ENCODE results near the gene WEE1. TPM values are rescaled to one million over a fixed set of nuclear protein-coding genes. Genes with fewer than 3 reads are reported as not detected.
"Not testable (repeated sequence)": the region's sequence is repeated elsewhere in the genome, so short reads cannot be mapped to it uniquely, and the experiment has no call there.

WEE1 gene
- total RNA-seq, 1 experiment from 2014 or later = 34.5 TPM

DNA sequence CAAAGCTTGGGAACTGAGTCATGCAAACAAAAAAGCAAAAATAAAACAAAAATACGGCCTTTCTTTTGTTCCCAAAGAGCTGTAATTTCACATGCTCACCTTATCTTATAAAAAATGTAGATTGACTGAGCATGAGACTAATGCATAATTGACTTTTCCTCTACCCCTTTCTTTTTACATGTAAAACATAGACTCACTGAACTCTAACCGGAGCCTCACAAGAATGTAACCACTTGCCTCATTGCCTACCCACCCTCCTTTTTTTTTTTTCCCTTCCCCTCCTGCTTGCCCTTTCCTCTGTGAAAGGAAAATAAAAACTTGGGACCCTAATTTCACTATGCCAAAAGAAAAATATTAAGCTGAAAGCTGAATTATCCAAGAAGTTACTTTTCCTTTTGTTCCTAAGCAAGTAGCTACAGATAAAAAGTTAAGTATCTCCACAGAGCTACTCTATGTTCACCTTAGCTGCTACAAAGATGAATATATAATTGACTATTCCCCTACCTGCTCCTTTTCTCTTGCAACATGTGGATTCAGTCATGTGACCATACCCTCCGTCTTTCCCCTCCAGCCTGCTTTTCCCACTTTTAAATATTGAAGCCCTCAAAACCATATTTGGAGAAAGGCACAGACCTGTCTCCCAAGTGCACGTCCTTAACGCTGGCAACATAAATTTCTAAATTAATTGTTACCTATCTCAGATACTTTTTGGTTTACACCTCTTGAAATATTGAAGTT lies 39.6 kb upstream of the WEE1 start:
- Mint-ChIP-seq H3K4me1 (ENCODE audit: insufficient read depth, unreplicated experiment) (no peaks in the 10 kb centered on the region), H3K36me3 (ENCODE audit: insufficient read depth, unreplicated experiment) (peaks cover 6% of the 10 kb centered on the region)

DNA sequence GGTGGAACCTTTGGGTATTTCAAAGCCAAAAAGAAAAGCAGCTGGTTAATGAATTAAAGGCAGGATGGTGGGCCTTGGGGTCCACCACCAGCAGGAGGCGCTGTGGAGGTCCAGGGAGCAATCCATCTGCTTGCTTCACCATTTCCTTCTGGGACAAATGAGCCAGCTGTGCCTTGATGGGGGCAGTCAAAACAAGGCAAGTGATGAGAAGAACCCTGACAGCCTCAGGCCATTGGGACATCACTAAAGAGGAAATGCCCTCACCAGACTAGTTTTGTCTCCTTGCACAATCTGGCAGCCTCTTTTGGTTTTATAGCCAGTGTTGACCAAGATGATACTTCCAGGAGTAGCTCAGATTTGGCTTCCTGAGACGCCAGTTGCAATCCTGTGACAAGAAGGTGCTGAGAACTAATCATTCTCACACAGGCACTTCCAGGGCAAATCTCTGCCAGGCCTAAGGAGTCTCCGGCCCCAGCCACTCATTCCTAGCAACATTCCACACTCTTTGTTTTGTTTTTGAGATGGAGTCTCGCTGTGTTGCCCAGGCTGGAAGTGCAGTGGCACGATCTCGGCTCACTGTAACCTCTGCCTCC lies 38.2 kb upstream of the WEE1 start:
- no peaks in the 10 kb centered on the region for H3K4me1 Mint-ChIP-seq (ENCODE audit: insufficient read depth, unreplicated experiment)
- TF ChIP-seq, protein P1, sequence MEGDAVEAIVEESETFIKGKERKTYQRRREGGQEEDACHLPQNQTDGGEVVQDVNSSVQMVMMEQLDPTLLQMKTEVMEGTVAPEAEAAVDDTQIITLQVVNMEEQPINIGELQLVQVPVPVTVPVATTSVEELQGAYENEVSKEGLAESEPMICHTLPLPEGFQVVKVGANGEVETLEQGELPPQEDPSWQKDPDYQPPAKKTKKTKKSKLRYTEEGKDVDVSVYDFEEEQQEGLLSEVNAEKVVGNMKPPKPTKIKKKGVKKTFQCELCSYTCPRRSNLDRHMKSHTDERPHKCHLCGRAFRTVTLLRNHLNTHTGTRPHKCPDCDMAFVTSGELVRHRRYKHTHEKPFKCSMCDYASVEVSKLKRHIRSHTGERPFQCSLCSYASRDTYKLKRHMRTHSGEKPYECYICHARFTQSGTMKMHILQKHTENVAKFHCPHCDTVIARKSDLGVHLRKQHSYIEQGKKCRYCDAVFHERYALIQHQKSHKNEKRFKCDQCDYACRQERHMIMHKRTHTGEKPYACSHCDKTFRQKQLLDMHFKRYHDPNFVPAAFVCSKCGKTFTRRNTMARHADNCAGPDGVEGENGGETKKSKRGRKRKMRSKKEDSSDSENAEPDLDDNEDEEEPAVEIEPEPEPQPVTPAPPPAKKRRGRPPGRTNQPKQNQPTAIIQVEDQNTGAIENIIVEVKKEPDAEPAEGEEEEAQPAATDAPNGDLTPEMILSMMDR (IDR thresholded peaks at IDR 0.05; ENCODE audit: unreplicated experiment) = peak; percentile 91
- no peak overlapping the region for H3K4me3 Mint-ChIP-seq (ENCODE audit: unreplicated experiment)
- BruUV-seq (replicated peaks) = no TSS peak
- no peaks in the 10 kb centered on the region for H3K9me3 Mint-ChIP-seq (ENCODE audit: unreplicated experiment)
- ChIA-PET POLR2A (interaction anchor here (0.7 to 1.5 kb wide), 9 partner anchors 13 to 75 kb away, joined by 3 to 8 read pairs (median 4); partner anchors contain the start of genes WEE1 and ZNF143), CTCF (interaction anchor here (0.6 to 2.1 kb wide), 18 partner anchors 10 to 519 kb away, joined by 3 to 12 read pairs (median 4); partner anchors contain the start of gene WEE1)
- no peaks in the 10 kb centered on the region for H3K27me3 Mint-ChIP-seq (ENCODE audit: insufficient read depth, unreplicated experiment)
- peak; percentile 94 for DNase-seq (ENCODE audit: unreplicated experiment)
- peaks cover 1% of the 10 kb centered on the region for H3K36me3 Mint-ChIP-seq (ENCODE audit: insufficient read depth, unreplicated experiment)
- intact Hi-C loops (cut with micrococcal nuclease) = loop anchor here (1.0 to 2.0 kb wide), 3 partner anchors 34 to 214 kb away; no protein-coding TSS in a partner anchor
- H3K27ac Mint-ChIP-seq (ENCODE audit: low read depth, unreplicated experiment) = peak overlapping the region; percentile 49

More for the DNA sequence above, 39.6 kb upstream of the WEE1 start:
- intact Hi-C loops (cut with micrococcal nuclease) = loop anchor here (2.0 kb wide), 2 partner anchors 35 to 215 kb away; no protein-coding TSS in a partner anchor
- Mint-ChIP-seq H3K4me3 (ENCODE audit: unreplicated experiment) (no peak overlapping the region), H3K27me3 (ENCODE audit: insufficient read depth, unreplicated experiment) (no peaks in the 10 kb centered on the region), H3K27ac (ENCODE audit: low read depth, unreplicated experiment) (no peak overlapping the region), H3K9me3 (ENCODE audit: unreplicated experiment) (no peaks in the 10 kb centered on the region)
- POLR2A ChIA-PET = interaction anchor here (1.1 to 1.5 kb wide), 6 partner anchors 35 to 79 kb away, joined by 3 to 5 read pairs (median 4); partner anchors contain the start of genes WEE1 and ZNF143
- no TSS peak for BruUV-seq (replicated peaks)
- CTCF ChIA-PET = interaction anchor here (0.6 to 2.1 kb wide), 14 partner anchors 12 to 776 kb away, joined by 3 to 12 read pairs (median 4); no protein-coding TSS in a partner anchor
- DNase-seq (ENCODE audit: unreplicated experiment) = no peak
- TF ChIP-seq, protein P1 (IDR thresholded peaks at IDR 0.05; ENCODE audit: unreplicated experiment) = no peak

DNA sequence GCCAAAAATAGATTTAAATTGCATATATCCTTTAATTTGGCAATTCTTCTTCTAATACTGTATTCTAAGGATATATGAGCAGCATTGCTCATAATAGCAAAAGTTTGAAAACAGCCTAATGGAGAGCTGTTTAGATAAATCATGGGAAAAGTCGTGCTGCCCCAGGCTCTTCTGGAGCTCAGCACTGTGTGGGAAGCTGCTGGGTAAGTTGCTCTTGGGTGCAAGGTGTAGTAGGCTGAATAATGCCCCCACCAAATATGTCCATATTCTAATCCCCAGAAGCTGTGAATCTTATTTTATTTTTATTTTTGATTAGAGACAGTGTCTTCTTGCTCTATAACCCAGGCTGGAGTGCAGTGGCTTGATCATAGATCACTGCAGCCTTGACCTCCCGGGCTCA lies 34.9 kb upstream of the WEE1 start:
- H3K27me3 Mint-ChIP-seq (ENCODE audit: insufficient read depth, unreplicated experiment) = no peaks in the 10 kb centered on the region
- intact Hi-C loops (cut with micrococcal nuclease) = no loop called here
- H3K9me3 Mint-ChIP-seq (ENCODE audit: unreplicated experiment) = no peaks in the 10 kb centered on the region
- BruUV-seq (replicated peaks) = no TSS peak
- ChIA-PET POLR2A (interaction anchor here (0.9 to 1.7 kb wide), 3 partner anchors 10 to 30 kb away, joined by 3 to 7 read pairs (median 3); no protein-coding TSS in a partner anchor), CTCF (interaction anchor here (0.7 to 0.8 kb wide), 2 partner anchors 27 to 76 kb away, joined by 3 to 5 read pairs; no protein-coding TSS in a partner anchor)
- H3K4me3 Mint-ChIP-seq (ENCODE audit: unreplicated experiment) = no peak overlapping the region
- H3K27ac Mint-ChIP-seq (ENCODE audit: low read depth, unreplicated experiment) = no peak overlapping the region
- TF ChIP-seq, protein P1 (IDR thresholded peaks at IDR 0.05; ENCODE audit: unreplicated experiment) = no peak
- no peaks in the 10 kb centered on the region for H3K36me3 Mint-ChIP-seq (ENCODE audit: insufficient read depth, unreplicated experiment)
- H3K4me1 Mint-ChIP-seq (ENCODE audit: insufficient read depth, unreplicated experiment) = no peaks in the 10 kb centered on the region
- no peak for DNase-seq (ENCODE audit: unreplicated experiment)

DNA sequence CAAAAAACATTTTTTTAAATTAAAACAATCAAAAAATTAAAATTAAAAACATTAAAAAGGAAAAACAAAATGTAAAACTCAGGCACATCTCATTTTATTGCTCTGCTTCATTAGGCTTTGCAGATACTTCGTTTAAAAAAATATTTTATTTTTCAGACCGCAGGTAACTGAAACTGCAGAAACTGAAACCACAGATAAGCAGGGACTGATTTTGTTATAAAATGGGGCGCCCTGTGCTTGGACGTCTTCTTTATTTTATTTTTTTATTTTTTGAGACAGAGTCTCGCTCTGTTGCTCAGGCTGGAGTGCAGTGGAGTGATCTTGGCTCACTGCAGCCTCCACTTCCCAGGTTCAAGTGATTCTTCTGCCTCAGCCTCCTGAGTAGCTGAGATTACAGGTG lies 24.3 kb upstream of the WEE1 start:
- intact Hi-C loops (cut with micrococcal nuclease); H3K4me1 Mint-ChIP-seq (ENCODE audit: insufficient read depth, unreplicated experiment); BruUV-seq (replicated peaks); DNase-seq (ENCODE audit: unreplicated experiment); H3K4me3 Mint-ChIP-seq (ENCODE audit: unreplicated experiment); H3K36me3 Mint-ChIP-seq (ENCODE audit: insufficient read depth, unreplicated experiment); H3K27me3 Mint-ChIP-seq (ENCODE audit: insufficient read depth, unreplicated experiment); POLR2A ChIA-PET; H3K27ac Mint-ChIP-seq (ENCODE audit: low read depth, unreplicated experiment): not testable (repeated sequence)
- peaks cover 14% of the 10 kb centered on the region for H3K9me3 Mint-ChIP-seq (ENCODE audit: unreplicated experiment)
- CTCF ChIA-PET = interaction anchor here (1.0 to 1.1 kb wide), 2 partner anchors 9 to 778 kb away, joined by 3 read pairs; no protein-coding TSS in a partner anchor
